Osteoblast (primary cell): ENCODE data around the gene SPTLC2. TPM values are rescaled to one million over a fixed set of nuclear protein-coding genes. Genes with fewer than 3 reads are reported as not detected.
"Not testable (repeated sequence)": the region's sequence is repeated elsewhere in the genome, so short reads cannot be mapped to it uniquely, and the experiment has no call there.

Experiments used
- DNase-seq: peaks from one replicate; pipeline ENCODE4 v3.0.0; 2011; ENCODE audit warnings: low spot score, mixed read lengths; ENCODE audit not compliant: insufficient read length; ENCODE audit errors: missing footprints
- H2AFZ ChIP-seq: 2 replicates; pipeline ENCODE4 v1.6.0; 2011; ENCODE audit warnings: mild to moderate bottlenecking, low read length
- H3K27ac ChIP-seq: 2 replicates; pipeline ENCODE4 v1.5.1; 2011; ENCODE audit warnings: mild to moderate bottlenecking, low read depth, low read length, moderate library complexity
- H3K27me3 ChIP-seq: 2 replicates; pipeline ENCODE4 v1.6.0; 2012; ENCODE audit warnings: mild to moderate bottlenecking, control low read depth, inconsistent platforms, low read length, moderate library complexity; ENCODE audit not compliant: insufficient read depth
- H3K36me3 ChIP-seq: 2 replicates; pipeline ENCODE4 v1.5.1; 2011; ENCODE audit warnings: mild to moderate bottlenecking, low read length, control low read depth, moderate library complexity; ENCODE audit not compliant: insufficient read depth
- H3K4me1 ChIP-seq: 2 replicates; pipeline ENCODE4 v1.5.1; 2011; ENCODE audit warnings: mild to moderate bottlenecking, low read length, control low read depth, moderate library complexity; ENCODE audit not compliant: insufficient read depth
- H3K4me2 ChIP-seq: 2 replicates; pipeline ENCODE4 v1.6.0; 2011; ENCODE audit warnings: mild to moderate bottlenecking, low read length; ENCODE audit not compliant: insufficient read depth
- H3K4me3 ChIP-seq: fragments of 200-600 bp; sonication (generic); 3 replicates; pipeline ENCODE4 v1.5.1; 2012; ENCODE audit warnings: mild to moderate bottlenecking, low read length, inconsistent platforms; ENCODE audit not compliant: insufficient read depth
- H3K79me2 ChIP-seq: 2 replicates; pipeline ENCODE4 v1.6.0; 2012; ENCODE audit warnings: mild to moderate bottlenecking, low read length, control low read depth, inconsistent platforms; ENCODE audit not compliant: insufficient read depth
- H3K9me3 ChIP-seq: 2 replicates; pipeline ENCODE4 v1.5.1; 2011; ENCODE audit warnings: low read depth, low read length, control low read depth
- H4K20me1 ChIP-seq: 2 replicates; pipeline ENCODE4 v1.6.0; 2012; ENCODE audit warnings: mild to moderate bottlenecking, low read length, control low read depth; ENCODE audit not compliant: insufficient read depth
- CTCF ChIP-seq: IDR thresholded peaks from 2 replicates; pipeline ENCODE4 v1.5.1; 2011; ENCODE audit warnings: mild to moderate bottlenecking, low read depth, low read length, moderate library complexity; ENCODE audit errors: extremely low read depth
- total RNA-seq: library from RNA; depleted of rRNA; stranded (reverse); fragments of >200 nt; gene quantifications from 2 replicates; pipeline ENCODE4 v1.2.3, GENCODE V29; 2012

Gene SPTLC2
- total RNA-seq, 1 donor: 59.0 TPM

GRCh38 chr14:77549451-77549850 is 67.0 kb downstream of the SPTLC2 start:
- DNase-seq: no peak
- Histone ChIP-seq H4K20me1 (peaks cover 6% of the 10 kb centered on the region), H3K4me3 (no peak overlapping the region), H3K9me3 (no peaks in the 10 kb centered on the region), H3K4me1 (no peaks in the 10 kb centered on the region), H3K79me2 (peaks cover 38% of the 10 kb centered on the region), H2AFZ (no peak overlapping the region), H3K4me2 (no peak overlapping the region), H3K27ac (peak overlapping the region; percentile 36), H3K27me3 (no peaks in the 10 kb centered on the region), H3K36me3 (peaks cover 62% of the 10 kb centered on the region)
- no peak for TF ChIP-seq CTCF

GRCh38 chr14:77547512-77548180 is 68.8 kb downstream of the SPTLC2 start:
- TF ChIP-seq CTCF: peak; percentile 22
- H3K79me2 ChIP-seq: peaks cover 35% of the 10 kb centered on the region
- no peak overlapping the region for H3K27ac ChIP-seq
- peaks cover 6% of the 10 kb centered on the region for H4K20me1 ChIP-seq
- H3K27me3 ChIP-seq: no peaks in the 10 kb centered on the region
- no peak overlapping the region for H3K4me3 ChIP-seq
- H3K36me3 ChIP-seq: peaks cover 60% of the 10 kb centered on the region
- no peak for DNase-seq
- H3K4me2 ChIP-seq: no peak overlapping the region
- no peaks in the 10 kb centered on the region for H3K9me3 ChIP-seq
- H3K4me1 ChIP-seq: peaks cover 5% of the 10 kb centered on the region
- H2AFZ ChIP-seq: no peak overlapping the region

- peaks cover 39% of the 10 kb centered on the region for H3K79me2 ChIP-seq
Measured at GRCh38 chr14:77545171-77545570, 71.3 kb downstream of the SPTLC2 start.

GRCh38 chr14:77544571-77544970 is 71.9 kb downstream of the SPTLC2 start:
- H3K36me3 ChIP-seq: peaks cover 48% of the 10 kb centered on the region
- peaks cover 8% of the 10 kb centered on the region for H3K4me1 ChIP-seq
- no peaks in the 10 kb centered on the region for H3K9me3 ChIP-seq
- H4K20me1 ChIP-seq: peaks cover 6% of the 10 kb centered on the region
- no peak for DNase-seq
- TF ChIP-seq CTCF: no peak
- no peak overlapping the region for H2AFZ ChIP-seq
- no peak overlapping the region for H3K4me3 ChIP-seq
- no peak overlapping the region for H3K4me2 ChIP-seq
- no peaks in the 10 kb centered on the region for H3K27me3 ChIP-seq
- peaks cover 35% of the 10 kb centered on the region for H3K79me2 ChIP-seq
- H3K27ac ChIP-seq: no peak overlapping the region

More at GRCh38 chr14:77545171-77545570, 71.3 kb downstream of the SPTLC2 start:
- H3K4me1 ChIP-seq, H3K4me3 ChIP-seq, H4K20me1 ChIP-seq, H3K27me3 ChIP-seq, H3K27ac ChIP-seq, H3K9me3 ChIP-seq, DNase-seq, H2AFZ ChIP-seq, H3K4me2 ChIP-seq: not testable (repeated sequence)
- peaks cover 54% of the 10 kb centered on the region for H3K36me3 ChIP-seq
